Ascending aorta (tissue), 2 donors: ENCODE data around the gene ZBTB7C. TPM values are rescaled to one million over a fixed set of nuclear protein-coding genes. Genes with fewer than 3 reads are reported as not detected.

Experiments
- DNase-seq, 2 donors: peaks; one replicate each; pipeline ENCODE4 v3.0.0-alpha.2; 2019; ENCODE audit warnings: low spot score in 2 of 2
- H3K27ac ChIP-seq, 2 donors: fragments of 200-600 bp; sonication (generic); one replicate each; pipeline ENCODE4 v1.5.1; 2016 to 2017; ENCODE audit warnings: mild to moderate bottlenecking in 1 of 2
- H3K27me3 ChIP-seq: fragments of 200-600 bp; sonication (generic); one replicate; pipeline ENCODE4 v1.5.1; 2017
- H3K36me3 ChIP-seq, 2 donors: fragments of 200-600 bp; sonication (generic); one replicate each; pipeline ENCODE4 v1.5.1; 2016
- H3K4me1 ChIP-seq, 2 donors: fragments of 200-600 bp; sonication (generic); one replicate each; pipeline ENCODE4 v1.5.1; 2016 to 2017; ENCODE audit warnings: mild to moderate bottlenecking in 1 of 2
- H3K4me3 ChIP-seq, 2 donors: fragments of 200-600 bp; sonication (generic); one replicate each; pipeline ENCODE4 v1.5.1; 2016 to 2017; ENCODE audit warnings: mild to moderate bottlenecking in 1 of 2
- H3K9me3 ChIP-seq, 2 donors: fragments of 200-600 bp; sonication (generic); one replicate each; pipeline ENCODE4 v1.5.1; 2016
- intact Hi-C: fragments of 100-400 bp; cut with DNase I; formaldehyde crosslinking; loops from one replicate; pipeline ENCODE4 v1.15.1; 2023
- total RNA-seq: library from RNA; depleted of rRNA; stranded (reverse); fragments of >200 nt; gene quantifications from one replicate; pipeline ENCODE4 v1.1.0, GENCODE V29; 2016
- TF ChIP-seq, protein P1 (sequence below), 3 experiments: fragments of 200-600 bp in 2 of 3; fragments of 450-650 bp in 1 of 3; sonication (generic) in 2 of 3; IDR thresholded peaks; one replicate each; pipeline ENCODE4 v1.5.1; 2016 to 2019; ENCODE audit warnings: antibody characterized with exemption in 3 of 3, mild to moderate bottlenecking in 1 of 3, moderate library complexity in 1 of 3

ZBTB7C gene
- total RNA-seq, 1 donor from 2014 or later: 8.1 TPM

DNA sequence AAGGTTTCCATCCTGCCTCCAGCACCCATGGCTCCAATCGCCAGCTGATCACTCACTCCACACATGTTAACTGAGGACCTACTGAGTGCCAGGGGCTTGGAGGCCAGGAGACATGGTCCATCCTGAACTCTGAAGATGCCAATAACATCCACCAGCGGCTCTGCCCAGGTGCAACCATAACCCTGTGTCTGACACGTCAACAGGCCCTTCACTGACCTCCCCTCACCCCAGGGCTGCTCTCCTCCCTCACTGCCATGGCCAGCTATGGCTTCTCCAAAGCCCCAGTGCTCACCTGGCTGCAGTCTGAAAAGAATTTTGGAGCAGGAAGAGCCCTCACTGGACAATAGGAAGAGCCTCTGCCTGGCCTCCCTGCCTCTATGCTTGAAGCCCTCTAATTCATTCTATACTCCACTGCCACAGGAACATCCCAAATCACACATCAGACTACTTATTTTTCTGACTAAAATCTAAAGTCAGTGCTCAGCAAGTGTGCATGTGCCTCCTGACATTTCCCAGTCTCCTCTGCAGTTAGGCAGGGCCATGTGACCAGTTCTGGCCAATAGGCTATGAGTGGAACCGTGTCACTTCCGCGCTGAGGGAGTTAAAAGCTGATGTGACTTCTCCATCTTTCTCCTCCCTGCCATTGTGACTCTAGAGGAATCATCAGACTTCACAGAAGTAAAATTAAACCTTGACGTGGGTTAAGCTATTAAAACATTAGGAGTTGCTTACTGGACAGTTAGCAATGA is 37.2 kb downstream of the ZBTB7C start:
- TF ChIP-seq, protein P1, sequence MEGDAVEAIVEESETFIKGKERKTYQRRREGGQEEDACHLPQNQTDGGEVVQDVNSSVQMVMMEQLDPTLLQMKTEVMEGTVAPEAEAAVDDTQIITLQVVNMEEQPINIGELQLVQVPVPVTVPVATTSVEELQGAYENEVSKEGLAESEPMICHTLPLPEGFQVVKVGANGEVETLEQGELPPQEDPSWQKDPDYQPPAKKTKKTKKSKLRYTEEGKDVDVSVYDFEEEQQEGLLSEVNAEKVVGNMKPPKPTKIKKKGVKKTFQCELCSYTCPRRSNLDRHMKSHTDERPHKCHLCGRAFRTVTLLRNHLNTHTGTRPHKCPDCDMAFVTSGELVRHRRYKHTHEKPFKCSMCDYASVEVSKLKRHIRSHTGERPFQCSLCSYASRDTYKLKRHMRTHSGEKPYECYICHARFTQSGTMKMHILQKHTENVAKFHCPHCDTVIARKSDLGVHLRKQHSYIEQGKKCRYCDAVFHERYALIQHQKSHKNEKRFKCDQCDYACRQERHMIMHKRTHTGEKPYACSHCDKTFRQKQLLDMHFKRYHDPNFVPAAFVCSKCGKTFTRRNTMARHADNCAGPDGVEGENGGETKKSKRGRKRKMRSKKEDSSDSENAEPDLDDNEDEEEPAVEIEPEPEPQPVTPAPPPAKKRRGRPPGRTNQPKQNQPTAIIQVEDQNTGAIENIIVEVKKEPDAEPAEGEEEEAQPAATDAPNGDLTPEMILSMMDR (IDR thresholded peaks at IDR 0.05): no peak

DNA sequence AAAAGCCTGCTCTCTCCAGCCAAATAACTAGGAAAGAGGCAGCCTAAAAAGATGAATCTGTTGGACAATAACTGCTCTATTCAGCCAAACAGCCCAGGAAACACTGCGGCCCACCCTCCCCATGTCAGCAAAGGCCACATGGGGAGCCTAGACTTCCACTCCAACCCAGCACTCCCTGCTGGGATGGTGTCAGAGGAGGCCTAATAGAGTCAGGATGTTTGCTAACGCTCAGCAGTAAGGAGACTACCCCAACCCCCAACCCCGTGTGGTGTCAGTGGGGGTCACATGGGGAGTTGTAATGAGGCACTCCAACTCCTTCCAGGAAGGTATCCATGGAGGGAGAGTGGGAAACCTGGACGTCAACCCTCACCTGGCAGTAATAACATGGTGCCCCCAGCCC is 41.6 kb downstream of the ZBTB7C start:
- intact Hi-C loops: no loop called here
- Histone ChIP-seq H3K27me3 (no peaks in the 10 kb centered on the region), H3K4me3 (no peak overlapping the region), H3K36me3 (no peaks in the 10 kb centered on the region), H3K4me1 (no peaks in the 10 kb centered on the region), H3K9me3 (no peaks in the 10 kb centered on the region), H3K27ac (no peak overlapping the region)
- DNase-seq: no peak
- TF ChIP-seq, protein P1 (IDR thresholded peaks at IDR 0.05): no peak

More for the DNA sequence above, 37.2 kb downstream of the ZBTB7C start:
- H3K27ac ChIP-seq: no peak overlapping the region
- no peak for DNase-seq
- intact Hi-C loops: no loop called here
- H3K4me3 ChIP-seq: no peak overlapping the region
- H3K36me3 ChIP-seq: no peaks in the 10 kb centered on the region
- no peaks in the 10 kb centered on the region for H3K27me3 ChIP-seq
- peaks cover 0 to 9% of the 10 kb centered on the region in 2 donors for H3K4me1 ChIP-seq
- H3K9me3 ChIP-seq: no peaks in the 10 kb centered on the region

DNA sequence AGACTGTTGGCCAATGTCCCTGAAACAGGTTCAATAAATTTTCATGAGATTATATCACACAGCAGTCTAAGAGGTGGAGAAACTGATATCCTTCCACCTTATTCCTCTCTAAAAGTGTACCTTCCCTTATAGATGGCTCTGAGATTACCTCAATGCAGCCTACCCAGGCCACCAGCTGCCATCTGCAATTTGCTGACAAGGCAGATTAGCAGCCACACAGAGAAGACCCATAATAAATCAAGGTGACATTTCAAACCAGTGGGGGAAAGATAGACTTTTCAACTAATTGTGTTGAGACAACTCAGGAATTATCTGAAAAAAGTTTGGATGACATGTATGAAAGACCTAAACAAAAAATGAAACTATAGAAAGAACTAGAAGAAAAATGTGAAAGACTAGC is 43.2 kb downstream of the ZBTB7C start:
- no peak for DNase-seq
- no peak overlapping the region for H3K27ac ChIP-seq
- no peaks in the 10 kb centered on the region for H3K4me1 ChIP-seq
- H3K9me3 ChIP-seq: no peaks in the 10 kb centered on the region
- no peak overlapping the region for H3K4me3 ChIP-seq
- TF ChIP-seq, protein P1 (IDR thresholded peaks at IDR 0.05): no peak
- H3K36me3 ChIP-seq: no peaks in the 10 kb centered on the region
- intact Hi-C loops: no loop called here
- no peaks in the 10 kb centered on the region for H3K27me3 ChIP-seq

DNA sequence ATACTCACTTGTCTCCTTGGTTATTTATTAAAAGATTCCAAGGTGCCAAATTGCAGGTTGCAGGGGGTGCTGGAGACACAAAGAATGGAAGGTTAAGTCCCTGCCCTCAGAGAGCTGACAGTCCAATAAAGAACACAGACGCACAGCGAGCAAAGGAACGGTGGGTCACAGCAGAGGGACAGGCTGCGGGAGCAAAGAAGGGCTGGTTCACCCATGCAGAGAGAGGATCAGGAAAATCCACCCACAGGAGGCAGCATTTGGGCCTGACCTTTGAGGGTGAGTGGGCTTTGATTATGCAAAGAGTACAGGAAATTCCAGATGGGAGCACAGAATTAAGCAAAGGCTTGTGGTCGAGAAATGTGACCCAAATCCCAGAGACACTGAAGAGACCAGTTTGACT is 45.0 kb downstream of the ZBTB7C start:
- intact Hi-C loops: no loop called here
- TF ChIP-seq, protein P1 (IDR thresholded peaks at IDR 0.05): no peak
- DNase-seq: peak in 1 of 2 donors; percentile 34

DNA sequence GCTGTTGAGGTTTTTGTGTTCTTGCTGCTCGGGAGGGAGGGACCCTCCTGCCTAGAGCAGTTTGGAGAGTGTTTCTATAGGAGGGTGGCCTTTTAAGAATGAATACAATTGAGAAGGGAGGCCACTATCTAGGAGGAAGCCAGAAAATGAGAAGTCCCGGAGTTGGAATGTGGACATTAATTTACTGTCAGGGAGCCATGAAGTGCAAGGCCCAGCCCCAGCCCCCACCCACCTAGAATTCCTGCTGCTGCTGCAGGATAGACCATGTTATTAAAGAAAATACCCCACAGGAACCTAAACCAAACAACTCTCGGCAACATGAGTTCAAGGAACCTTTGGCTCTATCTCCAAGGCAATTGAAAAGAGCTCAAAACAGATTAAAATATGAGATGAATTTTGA is 46.0 kb downstream of the ZBTB7C start:
- H3K9me3 ChIP-seq: no peaks in the 10 kb centered on the region
- DNase-seq: peak in 1 of 2 donors; percentile 47
- H3K4me3 ChIP-seq: no peak overlapping the region
- intact Hi-C loops: no loop called here
- H3K27me3 ChIP-seq: no peaks in the 10 kb centered on the region
- no peak overlapping the region for H3K27ac ChIP-seq
- TF ChIP-seq, protein P1 (IDR thresholded peaks at IDR 0.05): no peak
- no peaks in the 10 kb centered on the region for H3K4me1 ChIP-seq
- H3K36me3 ChIP-seq: no peaks in the 10 kb centered on the region

More for the DNA sequence above, 45.0 kb downstream of the ZBTB7C start:
- Histone ChIP-seq H3K36me3 (no peaks in the 10 kb centered on the region), H3K27me3 (no peaks in the 10 kb centered on the region), H3K4me3 (no peak overlapping the region), H3K9me3 (no peaks in the 10 kb centered on the region), H3K27ac (no peak overlapping the region), H3K4me1 (no peaks in the 10 kb centered on the region)
